Embryonic facial prominence (tissue), 1 donor: ENCODE data around the gene TAGAP.
"Not testable (repeated sequence)": the region's sequence is repeated elsewhere in the genome, so short reads cannot be mapped to it uniquely, and the experiment has no call there.

Experiments used
- DNase-seq: peaks from one replicate; pipeline ENCODE4 v3.0.0-alpha.2; 2016; ENCODE audit errors: extremely low spot score

TAGAP gene

GRCh38 chr6:159012201-159012600 is 32.6 kb downstream of the TAGAP start:
- no peak for DNase-seq

GRCh38 chr6:159010037-159010612 is 34.7 kb downstream of the TAGAP start:
- not testable (repeated sequence) for DNase-seq

DNA sequence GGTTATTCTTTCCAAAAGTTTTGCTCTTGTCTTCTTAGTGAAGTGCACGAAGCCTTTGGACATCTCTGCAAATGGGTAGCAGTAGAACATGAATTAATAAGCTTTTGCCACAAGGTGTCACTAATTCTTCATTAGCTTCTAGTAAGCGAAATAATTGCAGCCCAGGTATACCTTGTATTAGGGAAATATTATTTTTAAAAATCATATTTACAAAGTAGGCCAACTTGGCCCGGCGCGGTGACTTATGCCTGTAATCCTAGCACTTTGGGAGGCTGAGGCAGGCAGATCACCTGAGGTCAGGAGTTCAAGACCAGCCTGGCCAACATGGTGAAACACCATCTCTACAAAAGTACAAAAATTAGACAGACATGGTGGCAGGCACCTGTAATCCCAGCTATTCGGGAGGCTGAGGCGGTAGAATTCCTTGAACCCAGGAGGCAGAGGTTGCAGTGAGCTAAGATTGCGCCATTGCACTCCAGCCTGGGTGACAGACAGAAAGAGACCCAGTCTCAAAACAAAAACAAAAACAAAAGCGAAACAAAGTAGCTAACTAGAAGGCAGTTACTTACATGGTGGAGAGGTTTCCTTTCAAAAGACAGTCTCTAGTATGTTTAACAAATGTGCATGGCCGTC is 36.0 kb downstream of the TAGAP start:
- DNase-seq, result no peak

GRCh38 chr6:159007510-159007909 is 37.3 kb downstream of the TAGAP start:
- DNase-seq, result no peak

- DNase-seq, result no peak
These were observed 39.4 kb downstream of the TAGAP start for GRCh38 chr6:159005436-159005835.

DNA sequence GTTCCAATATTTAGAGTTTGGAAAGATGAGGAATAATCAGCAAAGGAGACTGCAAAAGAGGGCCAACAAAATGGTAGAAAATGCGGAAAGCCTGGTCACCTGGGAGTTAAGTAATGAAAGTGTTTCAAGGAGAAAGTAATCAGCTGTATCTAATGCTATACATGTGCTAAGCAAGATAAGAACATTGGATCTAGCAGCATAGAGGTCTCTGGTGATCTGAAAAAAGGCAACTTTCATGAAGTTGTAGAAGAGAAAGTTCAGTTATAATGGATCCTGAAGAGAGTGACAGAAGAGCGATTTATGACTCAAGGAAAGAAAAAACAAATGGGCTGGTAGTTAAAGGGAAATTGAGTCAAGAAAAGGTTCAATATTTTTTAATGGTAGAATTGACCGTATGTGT is 40.2 kb downstream of the TAGAP start:
- DNase-seq, result no peak

- DNase-seq, result no peak
These were observed 42.2 kb downstream of the TAGAP start for GRCh38 chr6:159002432-159003155.

- DNase-seq, result peak; percentile 77
These were observed 45.0 kb downstream of the TAGAP start, which contains the start of gene RSPH3 for GRCh38 chr6:158999666-159000403. Gene RSPH3 (minus strand): TSS chr6:159000202. CDS start chr6:158999550, 652 bp downstream.

GRCh38 chr6:158999154-158999665 is 45.6 kb downstream of the TAGAP start:
- no peak for DNase-seq

- no peak for DNase-seq
These were observed 47.9 kb downstream of the TAGAP start for GRCh38 chr6:158996856-158997255.

DNA sequence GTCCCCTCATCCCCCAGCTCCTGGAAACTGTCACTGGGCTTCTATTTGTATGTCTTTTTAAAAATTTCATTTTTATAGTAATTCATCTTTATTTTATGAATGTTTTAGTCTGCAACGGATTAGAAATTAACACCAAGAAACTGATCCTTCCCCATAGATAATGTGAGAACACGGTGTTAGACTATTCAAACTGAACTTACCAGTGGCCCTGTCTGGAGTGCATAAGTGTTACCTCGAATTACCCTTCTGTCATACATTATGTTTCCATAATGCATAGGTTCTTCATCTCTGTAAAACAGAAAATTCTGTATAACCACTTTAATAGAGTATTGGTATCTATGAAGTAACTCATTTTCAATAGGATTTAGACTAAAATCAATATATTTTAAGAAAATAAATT is 51.2 kb downstream of the TAGAP start:
- no peak for DNase-seq

GRCh38 chr6:158991017-158991723 is 53.6 kb downstream of the TAGAP start:
- DNase-seq, result no peak

GRCh38 chr6:158989711-158990110 is 55.1 kb downstream of the TAGAP start:
- not testable (repeated sequence) for DNase-seq

- no peak for DNase-seq
These were observed 56.3 kb downstream of the TAGAP start for GRCh38 chr6:158988477-158988876.

DNA sequence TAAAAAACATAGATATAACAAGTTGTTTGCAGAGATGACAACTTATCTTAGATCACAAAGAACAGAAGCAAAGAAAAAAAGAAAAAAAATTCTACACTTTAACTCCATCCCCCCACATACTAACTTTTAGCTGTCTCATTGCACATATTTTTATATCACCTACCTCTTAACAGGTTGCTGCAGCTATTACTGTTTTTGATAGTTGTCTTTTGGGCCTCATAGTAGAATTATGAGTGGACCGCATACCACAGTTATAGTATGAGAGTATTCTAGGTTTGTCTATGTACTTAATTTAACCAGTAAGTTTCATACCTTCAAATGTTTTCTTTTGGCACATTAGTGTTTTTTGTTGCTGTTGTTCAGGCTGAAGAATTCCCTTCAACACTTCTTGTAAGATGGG is 57.1 kb downstream of the TAGAP start:
- DNase-seq, result no peak
